HG02759 (cell line): ENCODE data around the gene BEND7.

ENCODE experiments used
- ATAC-seq: cut with Tn5 transposase; IDR thresholded peaks from one replicate; pipeline ENCODE4 v1.9.1; 2021; ENCODE audit warnings: mild to moderate bottlenecking, moderate library complexity; ENCODE audit not compliant: unreplicated experiment

BEND7 gene

DNA sequence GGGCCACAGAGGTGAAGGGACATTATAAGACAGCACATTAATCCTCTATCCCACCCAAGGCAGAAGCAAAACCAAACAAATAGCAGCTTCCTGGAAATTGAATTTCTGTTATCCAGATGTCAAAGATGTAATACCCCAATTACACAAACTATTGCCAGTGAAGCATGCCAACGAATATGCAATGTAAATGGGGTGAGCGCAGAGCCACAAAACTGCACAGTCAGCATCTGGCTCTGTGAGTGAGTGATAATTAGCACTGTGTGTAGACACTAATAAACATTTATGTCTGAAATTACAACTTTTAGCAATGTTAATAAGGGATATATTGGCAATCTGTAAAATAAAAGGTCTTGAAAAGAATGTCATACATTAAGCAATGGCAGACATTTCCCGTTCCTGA is 3.2 kb downstream of the BEND7 start:
- ATAC-seq: no peak

GRCh38 chr10:13521026-13521425 is 7.8 kb downstream of the BEND7 start:
- no peak for ATAC-seq

GRCh38 chr10:13520194-13520593 is 8.6 kb downstream of the BEND7 start:
- ATAC-seq: no peak

DNA sequence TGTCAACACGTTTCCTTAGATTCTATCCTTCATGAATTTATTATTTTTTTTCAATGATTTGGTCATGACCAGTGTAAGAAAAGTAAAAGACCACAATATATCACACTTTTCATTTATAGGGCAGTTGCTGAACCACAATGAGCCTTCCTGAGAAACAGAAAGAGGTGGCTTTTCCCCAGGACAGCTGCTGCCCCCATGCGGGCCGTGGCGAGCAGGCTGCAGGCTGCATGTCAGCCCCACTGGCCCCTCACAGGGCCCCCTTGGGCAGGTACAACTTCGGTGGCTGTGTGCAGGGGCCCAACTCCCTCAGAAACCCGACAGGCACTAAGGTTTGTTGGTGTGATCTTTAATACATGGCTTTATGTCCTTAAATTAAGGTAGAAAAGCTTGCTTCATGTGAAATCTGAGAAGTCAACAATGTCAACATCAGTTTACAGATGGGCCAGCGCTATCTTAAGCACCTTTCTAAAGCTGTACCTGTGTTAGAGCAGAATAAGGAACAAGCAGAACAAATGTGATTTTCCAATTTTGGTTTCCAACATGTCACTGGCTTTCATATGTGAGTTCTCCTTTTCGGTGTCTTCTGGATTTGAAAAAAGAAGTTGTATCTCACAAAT is 10.6 kb downstream of the BEND7 start:
- ATAC-seq: no peak

- no peak for ATAC-seq
These were observed 11.1 kb downstream of the BEND7 start for GRCh38 chr10:13517675-13518074.

DNA sequence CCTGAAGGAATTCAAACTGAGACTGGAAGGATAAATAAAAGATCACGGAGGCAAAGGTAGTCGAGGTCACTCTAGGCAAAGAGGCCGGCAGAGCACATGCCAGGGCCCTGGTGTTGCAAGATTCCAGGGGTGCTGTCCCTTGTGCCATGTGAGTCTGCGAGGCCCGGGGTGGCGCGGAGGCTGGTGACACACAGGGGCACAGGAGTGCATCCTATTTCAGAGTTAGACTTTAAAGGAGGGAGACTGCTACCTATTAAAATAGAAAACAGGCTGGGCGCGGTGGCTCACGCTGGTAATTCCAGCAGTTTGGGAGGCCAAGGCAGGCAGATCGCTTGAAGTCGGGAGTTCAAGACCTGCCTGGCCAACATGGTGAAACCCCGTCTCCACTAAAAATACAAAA is 12.6 kb downstream of the BEND7 start:
- no peak for ATAC-seq

- ATAC-seq: no peak
These were observed 13.3 kb downstream of the BEND7 start for GRCh38 chr10:13515467-13515866.

DNA sequence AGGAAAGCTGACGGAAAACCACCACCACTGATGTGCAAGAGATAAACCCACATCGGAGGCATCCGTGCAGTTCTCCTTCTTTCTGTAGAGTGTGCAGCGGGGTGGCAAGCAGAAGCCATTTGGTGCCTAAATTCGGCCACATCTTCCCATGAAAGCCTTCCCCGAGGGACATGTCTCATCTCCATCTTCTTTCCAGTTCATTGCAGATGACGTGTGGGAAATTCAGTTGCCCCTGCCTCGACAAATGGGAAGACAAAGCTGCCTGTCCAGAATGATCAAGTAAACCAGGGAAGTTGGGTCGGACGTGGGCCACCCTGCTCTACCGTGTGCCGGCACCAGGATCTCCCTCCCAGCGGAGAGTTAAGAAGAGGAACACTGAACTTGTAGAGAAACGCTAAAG is 14.5 kb downstream of the BEND7 start:
- ATAC-seq: no peak

DNA sequence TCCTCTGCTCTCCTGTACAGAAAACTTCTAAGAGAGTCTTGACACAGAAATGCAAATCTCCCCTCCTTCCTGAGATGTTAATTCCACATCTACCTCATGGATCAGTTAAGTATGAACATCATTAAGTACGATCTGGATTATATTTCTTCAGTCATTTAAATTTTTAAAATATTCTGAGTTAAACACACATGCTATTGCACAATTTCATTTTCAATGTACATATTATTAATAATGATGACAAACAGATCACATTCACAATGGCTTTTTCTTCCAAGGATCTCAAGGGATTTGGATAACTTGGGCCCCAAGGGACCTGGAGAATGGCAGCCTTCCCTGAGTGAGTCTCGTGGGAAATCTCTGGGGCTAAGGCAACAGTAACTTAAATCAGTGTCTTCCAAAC is 16.2 kb downstream of the BEND7 start:
- ATAC-seq: no peak

- ATAC-seq: no peak
These were observed 17.4 kb downstream of the BEND7 start for GRCh38 chr10:13511409-13511808.

GRCh38 chr10:13505052-13505680 is 23.6 kb downstream of the BEND7 start:
- no peak for ATAC-seq

GRCh38 chr10:13503745-13504463 is 24.9 kb downstream of the BEND7 start:
- no peak for ATAC-seq

DNA sequence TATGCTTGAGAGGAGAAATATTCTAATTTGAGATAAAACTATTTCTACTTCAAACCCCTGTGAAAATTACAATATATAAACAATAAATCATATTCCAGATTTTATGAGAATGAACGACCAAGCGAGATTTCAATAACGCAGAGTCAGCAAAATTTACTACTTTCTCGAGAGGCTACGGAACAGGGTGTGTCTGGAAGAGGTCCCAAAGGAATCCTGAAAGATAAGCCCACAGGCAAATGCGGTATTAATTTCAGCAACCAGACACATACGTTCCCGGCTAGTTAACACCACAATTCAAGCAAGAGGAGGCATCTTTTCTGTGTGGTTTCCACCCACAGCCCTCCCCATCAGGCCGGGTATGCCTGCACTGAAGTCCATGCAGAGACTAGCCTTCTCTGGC is 26.4 kb downstream of the BEND7 start:
- no peak for ATAC-seq

DNA sequence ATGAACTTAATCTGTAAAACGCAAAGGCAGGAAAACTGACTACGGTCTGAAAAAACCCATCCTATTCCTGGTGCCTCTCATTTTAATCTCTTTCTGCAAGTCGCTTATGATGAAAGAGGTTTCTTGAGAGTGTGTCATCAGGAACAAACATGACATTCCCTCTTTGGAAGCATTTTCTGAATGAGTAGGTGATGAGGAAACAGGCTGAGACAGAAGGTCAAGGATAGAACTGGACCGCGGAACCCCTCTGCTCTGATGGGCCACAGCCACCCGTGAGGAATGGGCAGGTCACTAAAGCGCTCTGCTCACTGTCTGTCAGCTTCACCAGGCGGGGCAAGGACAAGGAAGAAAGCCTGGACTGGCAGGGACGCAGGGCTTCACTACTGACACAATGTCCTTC is 28.6 kb downstream of the BEND7 start:
- ATAC-seq: no peak

- no peak for ATAC-seq
These were observed 29.7 kb downstream of the BEND7 start for GRCh38 chr10:13499150-13499549.

DNA sequence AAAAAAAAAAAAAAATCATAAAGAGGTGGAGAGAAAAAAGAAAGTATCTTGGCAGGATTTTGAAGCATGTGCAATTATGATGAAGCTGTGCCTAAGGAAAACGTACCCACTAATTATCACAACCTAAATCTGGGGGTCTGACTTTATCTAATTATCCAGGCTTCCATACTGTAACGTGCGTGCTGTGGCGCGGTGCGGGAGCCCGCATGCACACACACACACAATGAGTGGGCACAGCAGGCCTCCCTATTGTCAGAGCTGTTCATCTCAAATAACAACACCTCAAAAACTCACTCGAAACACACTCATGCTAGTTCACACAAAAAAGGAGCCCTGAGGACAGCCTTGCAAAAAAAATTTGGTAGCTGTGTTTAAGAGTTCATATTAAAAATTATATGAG is 31.9 kb downstream of the BEND7 start:
- no peak for ATAC-seq

DNA sequence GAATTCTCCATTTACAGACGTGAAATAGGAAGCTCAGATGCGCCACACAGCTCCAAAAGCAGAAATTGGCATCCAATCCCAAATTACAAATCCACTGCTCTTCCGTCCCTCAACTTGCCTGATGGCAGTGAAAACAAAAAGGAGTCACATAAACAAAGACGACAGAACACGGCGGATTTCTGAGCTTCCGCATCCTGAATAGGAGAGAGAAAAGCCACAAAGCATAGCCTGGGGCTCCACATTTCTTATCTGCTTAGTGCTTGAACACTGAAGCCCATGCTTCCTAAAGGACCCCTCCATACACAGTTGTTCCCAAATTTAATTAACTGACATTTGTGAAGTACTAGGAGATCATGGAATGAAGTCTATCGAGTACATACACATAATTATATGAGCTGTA is 32.6 kb downstream of the BEND7 start:
- ATAC-seq: no peak

DNA sequence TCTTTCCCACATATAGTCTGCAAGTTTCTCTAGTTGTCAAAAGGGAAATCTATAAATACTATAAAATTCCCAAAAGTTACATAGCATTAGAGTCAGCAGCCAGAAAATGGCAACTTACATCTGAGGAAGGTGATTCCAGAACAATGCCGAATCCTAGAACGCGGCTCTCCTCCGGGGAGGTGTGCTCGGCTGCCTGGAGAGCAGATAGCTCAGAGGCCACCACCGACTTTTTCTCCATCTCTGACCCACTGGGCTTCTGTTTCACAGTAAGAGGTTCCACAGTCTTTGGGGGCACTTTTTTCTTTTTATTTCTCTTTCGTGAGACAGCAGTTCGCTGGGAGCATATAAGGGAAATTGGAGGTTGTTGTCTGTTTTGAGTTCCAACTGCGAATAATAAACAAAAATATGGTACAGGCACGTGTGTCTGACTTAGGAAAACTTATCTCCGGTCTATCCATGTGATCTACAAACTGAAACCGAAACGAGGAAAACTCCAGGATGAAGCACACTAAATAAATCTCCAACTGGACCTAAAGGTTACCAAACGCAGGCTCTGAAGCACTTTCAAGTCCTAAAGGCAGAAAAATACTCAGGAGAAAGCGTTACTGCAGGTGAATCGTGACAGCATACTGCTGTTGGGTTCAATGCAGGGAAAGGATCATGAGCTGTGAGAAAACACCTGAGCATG is 36.2 kb downstream of the BEND7 start:
- ATAC-seq: no peak

DNA sequence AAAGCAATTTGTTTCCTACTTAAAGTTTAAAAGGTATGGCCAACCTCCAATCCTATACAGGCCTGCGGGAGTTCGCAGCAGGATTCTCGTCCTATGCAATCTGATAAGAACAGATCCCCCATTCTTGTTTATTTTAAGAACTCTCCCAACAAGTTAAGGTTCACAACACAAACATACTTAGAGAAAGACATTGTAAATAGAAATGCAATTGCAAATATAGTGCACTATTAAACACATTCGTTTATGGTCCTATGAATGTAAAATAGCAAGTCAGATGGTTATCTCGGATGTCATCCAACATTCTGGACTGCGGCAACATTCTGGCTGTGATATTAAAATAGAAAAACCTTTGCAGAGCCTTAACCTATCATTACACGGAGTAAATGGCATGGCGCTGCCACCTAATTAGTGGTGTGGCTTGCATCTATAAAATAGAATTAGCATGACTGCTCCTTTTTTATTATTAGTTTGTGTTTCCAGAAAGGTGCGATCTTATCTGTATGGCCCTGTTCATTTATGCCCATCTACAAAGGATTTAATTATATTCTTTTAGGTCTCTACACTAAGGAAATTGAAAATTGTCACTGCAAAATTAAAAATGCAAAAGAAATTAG is 37.0 kb downstream of the BEND7 start:
- ATAC-seq: no peak

- no peak for ATAC-seq
These were observed 38.3 kb downstream of the BEND7 start for GRCh38 chr10:13490503-13490902.

- no peak for ATAC-seq
These were observed 39.7 kb downstream of the BEND7 start for GRCh38 chr10:13489035-13489599.
